B cell (primary cell): ENCODE data around the gene ZBED5.

Experiments
- CTCF ChIP-seq: fragments of 200-600 bp; IDR thresholded peaks from one replicate; pipeline ENCODE4 v1.8.0; 2022; ENCODE audit warnings: antibody characterized with exemption, mild to moderate bottlenecking
- EZH2 ChIP-seq: IDR thresholded peaks from 2 replicates; pipeline ENCODE4 v1.6.1; 2012; ENCODE audit warnings: borderline replicate concordance, low read depth, mild to moderate bottlenecking, moderate library complexity, low read length; ENCODE audit not compliant: insufficient read depth, poor library complexity, severe bottlenecking

GRCh38 chr11:10885703-10886363, 28.0 kb upstream of the ZBED5 start:
- TF ChIP-seq CTCF = no peak
- TF ChIP-seq EZH2 = no peak
